NT2/D1 (cell line): Measurements from ENCODE around the gene SLC25A39.

ENCODE experiments used
- SUZ12 ChIP-seq: IDR thresholded peaks from 2 replicates; pipeline ENCODE4 v1.6.1; 2011; ENCODE audit not compliant: insufficient read length, insufficient read depth; ENCODE audit errors: extremely low read depth
- YY1 ChIP-seq: IDR thresholded peaks from 2 replicates; pipeline ENCODE4 v1.6.1; 2011; ENCODE audit not compliant: insufficient read length, insufficient read depth

DNA sequence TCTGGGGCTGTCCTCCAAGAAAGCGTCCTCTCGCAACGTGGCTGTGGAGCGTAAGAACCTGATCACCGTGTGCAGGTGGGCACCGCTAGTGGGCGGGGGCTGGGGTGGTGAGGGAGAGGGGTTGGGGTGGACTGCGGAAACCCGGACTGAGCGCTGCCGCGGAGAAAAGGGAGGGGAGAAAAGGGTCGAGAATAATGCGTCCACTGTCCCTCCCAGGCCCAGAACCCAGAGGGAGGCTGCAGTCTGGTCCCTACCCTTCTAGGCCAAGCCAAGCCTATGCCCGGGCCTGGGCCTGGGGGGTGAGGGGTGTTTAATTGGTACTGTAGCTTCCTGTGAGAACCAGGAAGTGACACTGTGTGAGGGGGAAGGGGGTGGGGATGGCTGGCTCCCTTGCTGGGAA, 15.8 kb downstream of the SLC25A39 start:
- TF ChIP-seq YY1: no peak
- no peak for TF ChIP-seq SUZ12
